ENCODE results near the gene SLC25A13.

DNA sequence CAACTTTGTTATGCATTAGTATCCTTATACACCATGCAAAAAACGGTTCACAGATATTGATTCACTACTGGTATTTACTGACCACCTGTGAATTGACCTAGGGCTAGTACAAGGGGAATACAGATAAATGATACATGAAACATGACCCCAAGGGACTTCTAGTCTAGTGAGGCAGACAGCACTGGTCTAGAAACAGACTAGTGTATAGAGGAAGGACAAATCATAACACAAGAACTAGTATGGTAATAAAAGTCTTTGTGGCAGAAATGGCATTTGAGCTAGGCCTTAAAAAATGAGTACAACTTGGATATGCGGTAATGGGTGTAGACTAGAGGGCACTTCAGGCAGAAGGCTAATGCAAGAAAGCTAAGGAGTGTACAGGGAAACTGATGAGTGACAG is 86.6 kb downstream of the SLC25A13 start:
- TF ChIP-seq POLR2A (IDR thresholded peaks at IDR 0.05; ENCODE audit: insufficient read depth in 1 of 2, low read depth in 2 of 2, low read length in 2 of 2) (no peak), EP300 (IDR thresholded peaks at IDR 0.05; ENCODE audit: low read depth in 2 of 2, low read length in 2 of 2) (no peak), EP300 (CRISPR knock-in tag; IDR thresholded peaks at IDR 0.05; ENCODE audit: borderline replicate concordance) (no peak), HOXA9 (CRISPR knock-in tag; IDR thresholded peaks at IDR 0.05; ENCODE audit: borderline replicate concordance) (no peak), ZKSCAN1 (IDR thresholded peaks at IDR 0.05; ENCODE audit: low read length) (no peak), CHD2 (IDR thresholded peaks at IDR 0.05; ENCODE audit: low read depth, low read length) (no peak), TRIM24 (CRISPR knock-in tag; IDR thresholded peaks at IDR 0.05) (no peak), ZNF75D (CRISPR knock-in tag; IDR thresholded peaks at IDR 0.05; ENCODE audit: borderline replicate concordance) (no peak), ZNF256 (CRISPR knock-in tag; conservative IDR thresholded peaks at IDR 0.05) (no peak), SRF (IDR thresholded peaks at IDR 0.05; ENCODE audit: low read depth, low read length) (no peak)
- TF ChIP-seq, protein P1, sequence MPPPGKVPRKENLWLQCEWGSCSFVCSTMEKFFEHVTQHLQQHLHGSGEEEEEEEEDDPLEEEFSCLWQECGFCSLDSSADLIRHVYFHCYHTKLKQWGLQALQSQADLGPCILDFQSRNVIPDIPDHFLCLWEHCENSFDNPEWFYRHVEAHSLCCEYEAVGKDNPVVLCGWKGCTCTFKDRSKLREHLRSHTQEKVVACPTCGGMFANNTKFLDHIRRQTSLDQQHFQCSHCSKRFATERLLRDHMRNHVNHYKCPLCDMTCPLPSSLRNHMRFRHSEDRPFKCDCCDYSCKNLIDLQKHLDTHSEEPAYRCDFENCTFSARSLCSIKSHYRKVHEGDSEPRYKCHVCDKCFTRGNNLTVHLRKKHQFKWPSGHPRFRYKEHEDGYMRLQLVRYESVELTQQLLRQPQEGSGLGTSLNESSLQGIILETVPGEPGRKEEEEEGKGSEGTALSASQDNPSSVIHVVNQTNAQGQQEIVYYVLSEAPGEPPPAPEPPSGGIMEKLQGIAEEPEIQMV (CRISPR knock-in tag; IDR thresholded peaks at IDR 0.05; ENCODE audit: low read depth): no peak
- TF ChIP-seq, protein P2, sequence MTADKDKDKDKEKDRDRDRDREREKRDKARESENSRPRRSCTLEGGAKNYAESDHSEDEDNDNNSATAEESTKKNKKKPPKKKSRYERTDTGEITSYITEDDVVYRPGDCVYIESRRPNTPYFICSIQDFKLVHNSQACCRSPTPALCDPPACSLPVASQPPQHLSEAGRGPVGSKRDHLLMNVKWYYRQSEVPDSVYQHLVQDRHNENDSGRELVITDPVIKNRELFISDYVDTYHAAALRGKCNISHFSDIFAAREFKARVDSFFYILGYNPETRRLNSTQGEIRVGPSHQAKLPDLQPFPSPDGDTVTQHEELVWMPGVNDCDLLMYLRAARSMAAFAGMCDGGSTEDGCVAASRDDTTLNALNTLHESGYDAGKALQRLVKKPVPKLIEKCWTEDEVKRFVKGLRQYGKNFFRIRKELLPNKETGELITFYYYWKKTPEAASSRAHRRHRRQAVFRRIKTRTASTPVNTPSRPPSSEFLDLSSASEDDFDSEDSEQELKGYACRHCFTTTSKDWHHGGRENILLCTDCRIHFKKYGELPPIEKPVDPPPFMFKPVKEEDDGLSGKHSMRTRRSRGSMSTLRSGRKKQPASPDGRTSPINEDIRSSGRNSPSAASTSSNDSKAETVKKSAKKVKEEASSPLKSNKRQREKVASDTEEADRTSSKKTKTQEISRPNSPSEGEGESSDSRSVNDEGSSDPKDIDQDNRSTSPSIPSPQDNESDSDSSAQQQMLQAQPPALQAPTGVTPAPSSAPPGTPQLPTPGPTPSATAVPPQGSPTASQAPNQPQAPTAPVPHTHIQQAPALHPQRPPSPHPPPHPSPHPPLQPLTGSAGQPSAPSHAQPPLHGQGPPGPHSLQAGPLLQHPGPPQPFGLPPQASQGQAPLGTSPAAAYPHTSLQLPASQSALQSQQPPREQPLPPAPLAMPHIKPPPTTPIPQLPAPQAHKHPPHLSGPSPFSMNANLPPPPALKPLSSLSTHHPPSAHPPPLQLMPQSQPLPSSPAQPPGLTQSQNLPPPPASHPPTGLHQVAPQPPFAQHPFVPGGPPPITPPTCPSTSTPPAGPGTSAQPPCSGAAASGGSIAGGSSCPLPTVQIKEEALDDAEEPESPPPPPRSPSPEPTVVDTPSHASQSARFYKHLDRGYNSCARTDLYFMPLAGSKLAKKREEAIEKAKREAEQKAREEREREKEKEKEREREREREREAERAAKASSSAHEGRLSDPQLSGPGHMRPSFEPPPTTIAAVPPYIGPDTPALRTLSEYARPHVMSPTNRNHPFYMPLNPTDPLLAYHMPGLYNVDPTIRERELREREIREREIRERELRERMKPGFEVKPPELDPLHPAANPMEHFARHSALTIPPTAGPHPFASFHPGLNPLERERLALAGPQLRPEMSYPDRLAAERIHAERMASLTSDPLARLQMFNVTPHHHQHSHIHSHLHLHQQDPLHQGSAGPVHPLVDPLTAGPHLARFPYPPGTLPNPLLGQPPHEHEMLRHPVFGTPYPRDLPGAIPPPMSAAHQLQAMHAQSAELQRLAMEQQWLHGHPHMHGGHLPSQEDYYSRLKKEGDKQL (CRISPR knock-in tag; IDR thresholded peaks at IDR 0.05; ENCODE audit: low read depth): no peak
- TF ChIP-seq, protein P3, sequence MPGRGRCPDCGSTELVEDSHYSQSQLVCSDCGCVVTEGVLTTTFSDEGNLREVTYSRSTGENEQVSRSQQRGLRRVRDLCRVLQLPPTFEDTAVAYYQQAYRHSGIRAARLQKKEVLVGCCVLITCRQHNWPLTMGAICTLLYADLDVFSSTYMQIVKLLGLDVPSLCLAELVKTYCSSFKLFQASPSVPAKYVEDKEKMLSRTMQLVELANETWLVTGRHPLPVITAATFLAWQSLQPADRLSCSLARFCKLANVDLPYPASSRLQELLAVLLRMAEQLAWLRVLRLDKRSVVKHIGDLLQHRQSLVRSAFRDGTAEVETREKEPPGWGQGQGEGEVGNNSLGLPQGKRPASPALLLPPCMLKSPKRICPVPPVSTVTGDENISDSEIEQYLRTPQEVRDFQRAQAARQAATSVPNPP (CRISPR knock-in tag; IDR thresholded peaks at IDR 0.05): no peak
- TF ChIP-seq, protein P4, sequence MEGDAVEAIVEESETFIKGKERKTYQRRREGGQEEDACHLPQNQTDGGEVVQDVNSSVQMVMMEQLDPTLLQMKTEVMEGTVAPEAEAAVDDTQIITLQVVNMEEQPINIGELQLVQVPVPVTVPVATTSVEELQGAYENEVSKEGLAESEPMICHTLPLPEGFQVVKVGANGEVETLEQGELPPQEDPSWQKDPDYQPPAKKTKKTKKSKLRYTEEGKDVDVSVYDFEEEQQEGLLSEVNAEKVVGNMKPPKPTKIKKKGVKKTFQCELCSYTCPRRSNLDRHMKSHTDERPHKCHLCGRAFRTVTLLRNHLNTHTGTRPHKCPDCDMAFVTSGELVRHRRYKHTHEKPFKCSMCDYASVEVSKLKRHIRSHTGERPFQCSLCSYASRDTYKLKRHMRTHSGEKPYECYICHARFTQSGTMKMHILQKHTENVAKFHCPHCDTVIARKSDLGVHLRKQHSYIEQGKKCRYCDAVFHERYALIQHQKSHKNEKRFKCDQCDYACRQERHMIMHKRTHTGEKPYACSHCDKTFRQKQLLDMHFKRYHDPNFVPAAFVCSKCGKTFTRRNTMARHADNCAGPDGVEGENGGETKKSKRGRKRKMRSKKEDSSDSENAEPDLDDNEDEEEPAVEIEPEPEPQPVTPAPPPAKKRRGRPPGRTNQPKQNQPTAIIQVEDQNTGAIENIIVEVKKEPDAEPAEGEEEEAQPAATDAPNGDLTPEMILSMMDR (CRISPR knock-in tag; IDR thresholded peaks at IDR 0.05): no peak
